HEK293T (cell line): ENCODE measurements around the gene AADACL4.

Source experiments
- CTCF ChIA-PET: fragments of 350-600 bp; formaldehyde crosslinking; extraction: SDS; loops from one replicate; lab custom pipeline; 2021; ENCODE audit warnings: antibody characterized with exemption, inconsistent platforms; lab: Yijun Ruan, JAX
- POLR2A ChIA-PET: fragments of 350-600 bp; formaldehyde crosslinking; extraction: SDS; loops from one replicate; lab custom pipeline; 2020; ENCODE audit warnings: antibody characterized with exemption, inconsistent platforms; lab: Yijun Ruan, JAX
- DNase-seq: peaks from one replicate; pipeline ENCODE4 v3.0.0; 2012; ENCODE audit warnings: mixed read lengths; ENCODE audit errors: extremely low spot score
- ARNT ChIP-seq: fragments of 450-650 bp; IDR thresholded peaks from 2 replicates; pipeline ENCODE4 v1.6.1; 2017; ENCODE audit warnings: mild to moderate bottlenecking
- BHLHE40 ChIP-seq: fragments of 450-650 bp; IDR thresholded peaks from 2 replicates; pipeline ENCODE4 v1.6.1; 2016; ENCODE audit warnings: mild to moderate bottlenecking, moderate library complexity, borderline replicate concordance
- CTBP1 ChIP-seq: fragments of 450-650 bp; IDR thresholded peaks from 2 replicates; pipeline ENCODE4 v1.6.1; 2016; ENCODE audit warnings: borderline replicate concordance
- ELF4 ChIP-seq: fragments of 450-650 bp; IDR thresholded peaks from 2 replicates; pipeline ENCODE4 v1.6.1; 2017; ENCODE audit warnings: antibody characterized with exemption
- FOXA1 ChIP-seq: fragments of 450-650 bp; IDR thresholded peaks from 2 replicates; pipeline ENCODE4 v1.6.1; 2016; ENCODE audit warnings: mild to moderate bottlenecking
- FOXK2 ChIP-seq: fragments of 450-650 bp; IDR thresholded peaks from 2 replicates; pipeline ENCODE4 v1.6.1; 2016; ENCODE audit warnings: mild to moderate bottlenecking
- FOXM1 ChIP-seq: fragments of 450-650 bp; IDR thresholded peaks from 2 replicates; pipeline ENCODE4 v1.6.1; 2017; ENCODE audit warnings: mild to moderate bottlenecking, borderline replicate concordance
- HDGF ChIP-seq: fragments of 450-650 bp; IDR thresholded peaks from 2 replicates; pipeline ENCODE4 v1.6.1; 2017; ENCODE audit warnings: antibody characterized with exemption, borderline replicate concordance
- L3MBTL2 ChIP-seq: fragments of 450-650 bp; conservative IDR thresholded peaks from 2 replicates; pipeline ENCODE4 v1.6.1; 2016; ENCODE audit warnings: mild to moderate bottlenecking
- LEF1 ChIP-seq: fragments of 450-650 bp; IDR thresholded peaks from 2 replicates; pipeline ENCODE4 v1.6.1; 2017; ENCODE audit warnings: mild to moderate bottlenecking, borderline replicate concordance
- NFRKB ChIP-seq: fragments of 450-650 bp; IDR thresholded peaks from 2 replicates; pipeline ENCODE4 v1.6.1; 2016; ENCODE audit warnings: mild to moderate bottlenecking, moderate library complexity
- PKNOX1 ChIP-seq: fragments of 450-650 bp; IDR thresholded peaks from 2 replicates; pipeline ENCODE4 v1.6.1; 2016
- SP1 ChIP-seq: fragments of 450-650 bp; IDR thresholded peaks from 2 replicates; pipeline ENCODE4 v1.6.1; 2017
- SUZ12 ChIP-seq: fragments of 450-650 bp; IDR thresholded peaks from 2 replicates; pipeline ENCODE4 v1.6.1; 2016; ENCODE audit warnings: mild to moderate bottlenecking
- TARDBP ChIP-seq: fragments of 450-650 bp; IDR thresholded peaks from 2 replicates; pipeline ENCODE4 v1.6.1; 2016
- ZNF384 ChIP-seq: fragments of 450-650 bp; IDR thresholded peaks from 2 replicates; pipeline ENCODE4 v1.6.1; 2016

The AADACL4 gene

GRCh38 chr1:12658531-12659453, 14.9 kb downstream of the AADACL4 start:
- POLR2A ChIA-PET, result no interaction called here
- CTCF ChIA-PET, result interaction anchor here (0.6 to 1.4 kb wide), 10 partner anchors 9 to 380 kb away, joined by 3 to 14 read pairs (median 4); partner anchors contain the start of gene HNRNPCL1
- peak; percentile 92 for DNase-seq
- TF ChIP-seq FOXM1, result no peak
- TF ChIP-seq ELF4, result no peak
- no peak for TF ChIP-seq LEF1
- no peak for TF ChIP-seq PKNOX1
- TF ChIP-seq L3MBTL2, result peak; percentile 63; the same call in 1 of the 2 replicates
- no peak for TF ChIP-seq CTBP1

- ChIA-PET CTCF (no interaction called here), POLR2A (no interaction called here)
- no peak for DNase-seq
- TF ChIP-seq NFRKB (no peak), FOXA1 (no peak), LEF1 (no peak), BHLHE40 (no peak), HDGF (no peak), SP1 (no peak)
Observed at GRCh38 chr1:12661606-12662219, 17.8 kb downstream of the AADACL4 start.

- ChIA-PET POLR2A (no interaction called here), CTCF (no interaction called here)
Observed at GRCh38 chr1:12662556-12662955, 18.7 kb downstream of the AADACL4 start.

GRCh38 chr1:12665511-12665910, 21.6 kb downstream of the AADACL4 start:
- no peak for TF ChIP-seq PKNOX1
- no peak for TF ChIP-seq ZNF384
- no peak for TF ChIP-seq FOXA1
- TF ChIP-seq SUZ12, result no peak
- TF ChIP-seq ELF4, result no peak
- no peak for TF ChIP-seq FOXK2
- TF ChIP-seq TARDBP, result no peak
- TF ChIP-seq CTBP1, result no peak
- no peak for TF ChIP-seq L3MBTL2
- no peak for TF ChIP-seq NFRKB
- TF ChIP-seq ARNT, result no peak
- TF ChIP-seq BHLHE40, result no peak
- no peak for TF ChIP-seq SP1
- no peak for TF ChIP-seq HDGF
- no peak for TF ChIP-seq FOXM1
- no peak for TF ChIP-seq LEF1
- CTCF ChIA-PET, result no interaction called here
- no peak for DNase-seq
- POLR2A ChIA-PET, result no interaction called here

More at GRCh38 chr1:12662556-12662955, 18.7 kb downstream of the AADACL4 start:
- DNase-seq, result no peak
- TF ChIP-seq TARDBP (no peak), ARNT (no peak), FOXA1 (no peak)

GRCh38 chr1:12666141-12666735, 22.4 kb downstream of the AADACL4 start:
- no peak for DNase-seq

GRCh38 chr1:12669529-12670068, 25.7 kb downstream of the AADACL4 start:
- no peak for DNase-seq
- POLR2A ChIA-PET, result no interaction called here
- TF ChIP-seq FOXK2 (no peak), SUZ12 (no peak), BHLHE40 (no peak), FOXM1 (no peak), SP1 (no peak), FOXA1 (no peak), L3MBTL2 (no peak), PKNOX1 (no peak), ARNT (no peak), LEF1 (no peak), ELF4 (no peak), TARDBP (no peak), ZNF384 (no peak), CTBP1 (no peak), NFRKB (no peak), HDGF (no peak)
- CTCF ChIA-PET, result no interaction called here

More at GRCh38 chr1:12666141-12666735, 22.4 kb downstream of the AADACL4 start:
- POLR2A ChIA-PET, result no interaction called here
- TF ChIP-seq CTBP1 (no peak), NFRKB (no peak), SP1 (no peak), FOXM1 (no peak), L3MBTL2 (no peak), ELF4 (no peak), PKNOX1 (no peak)
- CTCF ChIA-PET, result no interaction called here
